Measurements from ENCODE around the gene P2RX1.

DNA sequence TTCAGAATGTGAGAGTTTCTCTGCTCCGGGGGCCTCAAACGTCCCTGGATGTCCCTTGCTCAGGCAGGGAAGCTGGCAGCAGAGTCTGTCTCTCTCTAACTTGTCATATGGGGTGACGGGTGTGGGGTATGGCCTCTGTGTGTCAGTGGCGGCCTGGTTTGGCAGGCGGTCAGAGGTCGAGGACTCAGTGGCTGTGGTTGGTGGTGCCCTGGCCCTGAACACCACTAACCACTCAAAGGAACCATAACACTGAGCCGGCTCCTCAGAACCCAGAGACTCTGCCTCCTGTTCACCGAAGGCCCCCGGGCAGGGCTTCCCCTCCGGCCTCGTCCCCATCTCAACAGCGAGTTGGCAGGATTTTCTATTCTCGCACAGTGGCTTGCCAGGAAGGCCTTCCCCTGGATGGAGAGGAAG lies 677 bp downstream of the P2RX1 start:
- TF ChIP-seq POLR2AphosphoS5 (IDR thresholded peaks at IDR 0.05; ENCODE audit: low read depth, low read length) (no peak), REST (IDR thresholded peaks at IDR 0.05; ENCODE audit: insufficient read depth in 1 of 2, low read depth in 2 of 2, low read length in 2 of 2) (no peak), SIN3A (IDR thresholded peaks at IDR 0.05; ENCODE audit: borderline replicate concordance, insufficient read depth, low read length) (no peak), TAF1 (IDR thresholded peaks at IDR 0.05; ENCODE audit: borderline replicate concordance, insufficient read depth, low read length) (no peak)
